H9 (cell line): ENCODE data around the gene SNHG17. TPM values are rescaled to one million over a fixed set of nuclear protein-coding genes. Genes with fewer than 3 reads are reported as not detected.

ENCODE experiments used
- DNase-seq: peaks from one replicate; pipeline ENCODE4 v3.0.0-alpha.2; 2017
- H2AFZ ChIP-seq: one replicate; pipeline ENCODE4 v1.6.1; 2013; ENCODE audit warnings: mild to moderate bottlenecking, low read length, control low read depth, moderate library complexity
- H2AK5ac ChIP-seq: 2 replicates; pipeline ENCODE4 v1.6.1; 2013; ENCODE audit warnings: low read length, control low read depth, mixed read lengths; ENCODE audit not compliant: insufficient read length
- H2BK120ac ChIP-seq: one replicate; pipeline ENCODE4 v1.6.1; 2013; ENCODE audit warnings: low read depth, mild to moderate bottlenecking, low read length, control low read depth, inconsistent platforms; ENCODE audit not compliant: poor library complexity, severe bottlenecking
- H2BK12ac ChIP-seq: 2 replicates; pipeline ENCODE4 v1.6.1; 2013; ENCODE audit warnings: low read length, control low read depth, mixed read lengths, low read depth; ENCODE audit not compliant: insufficient read length
- H2BK15ac ChIP-seq: 2 replicates; pipeline ENCODE4 v1.6.1; 2013; ENCODE audit warnings: low read depth, low read length, control low read depth
- H2BK20ac ChIP-seq: one replicate; pipeline ENCODE4 v1.6.1; 2013; ENCODE audit warnings: low read depth, mild to moderate bottlenecking, low read length, control low read depth, inconsistent platforms; ENCODE audit not compliant: poor library complexity, severe bottlenecking
- H2BK5ac ChIP-seq: 2 replicates; pipeline ENCODE4 v1.6.1; 2013; ENCODE audit warnings: low read length, control low read depth, mixed read lengths; ENCODE audit not compliant: insufficient read length
- H3K14ac ChIP-seq: 2 replicates; pipeline ENCODE4 v1.6.1; 2013; ENCODE audit warnings: low read length, control low read depth; ENCODE audit not compliant: insufficient read depth
- H3K18ac ChIP-seq: 2 replicates; pipeline ENCODE4 v1.6.1; 2013; ENCODE audit warnings: low read depth, mild to moderate bottlenecking, mixed read lengths, low read length, control low read depth; ENCODE audit not compliant: insufficient read length
- H3K23ac ChIP-seq: 2 replicates; pipeline ENCODE4 v1.6.1; 2013; ENCODE audit warnings: low read length, control low read depth, mixed read lengths, low read depth; ENCODE audit not compliant: insufficient read length
- H3K23me2 ChIP-seq: 2 replicates; pipeline ENCODE4 v1.6.1; 2013; ENCODE audit warnings: low read depth, mild to moderate bottlenecking, mixed read lengths, low read length, control low read depth; ENCODE audit not compliant: insufficient read length, poor library complexity, severe bottlenecking
- H3K27ac ChIP-seq: 2 replicates; pipeline ENCODE4 v1.5.1; 2013; ENCODE audit warnings: low read length, control low read depth, mixed read lengths, low read depth; ENCODE audit not compliant: insufficient read length
- H3K27me3 ChIP-seq: 2 replicates; pipeline ENCODE4 v1.6.1; 2013; ENCODE audit warnings: low read length, control low read depth, inconsistent platforms; ENCODE audit not compliant: insufficient read depth
- H3K4ac ChIP-seq: 2 replicates; pipeline ENCODE4 v1.6.1; 2013; ENCODE audit warnings: low read depth, mild to moderate bottlenecking, control low read depth, inconsistent platforms, low read length, moderate library complexity
- H3K4me1 ChIP-seq: 2 replicates; pipeline ENCODE4 v1.6.1; 2013; ENCODE audit warnings: low read length, control low read depth, inconsistent platforms; ENCODE audit not compliant: insufficient read depth
- H3K4me2 ChIP-seq: 2 replicates; pipeline ENCODE4 v1.6.1; 2013; ENCODE audit warnings: low read length, control low read depth, mixed read lengths; ENCODE audit not compliant: insufficient read length, insufficient read depth
- H3K56ac ChIP-seq: 2 replicates; pipeline ENCODE4 v1.6.1; 2013; ENCODE audit warnings: low read depth, mild to moderate bottlenecking, mixed read lengths, low read length, control low read depth; ENCODE audit not compliant: insufficient read length
- H3K79me1 ChIP-seq: 2 replicates; pipeline ENCODE4 v1.6.1; 2013; ENCODE audit warnings: low read depth, mild to moderate bottlenecking, moderate library complexity, low read length, control low read depth, inconsistent platforms; ENCODE audit not compliant: insufficient read depth, poor library complexity, severe bottlenecking
- H3K79me2 ChIP-seq: 2 replicates; pipeline ENCODE4 v1.6.1; 2013; ENCODE audit warnings: low read length, control low read depth, inconsistent platforms; ENCODE audit not compliant: insufficient read depth
- H3K9ac ChIP-seq: 2 replicates; pipeline ENCODE4 v1.6.1; 2013; ENCODE audit warnings: low read length, control low read depth, mixed read lengths; ENCODE audit not compliant: insufficient read length; ENCODE audit errors: extremely low read depth
- H3K9me3 ChIP-seq: one replicate; pipeline ENCODE4 v1.6.1; 2013; ENCODE audit warnings: low read depth, low read length, inconsistent platforms; ENCODE audit not compliant: control insufficient read depth
- H3T11ph ChIP-seq: one replicate; pipeline ENCODE4 v1.6.1; 2013; ENCODE audit warnings: mild to moderate bottlenecking, low read length, control low read depth, inconsistent platforms
- H4K20me1 ChIP-seq: one replicate; pipeline ENCODE4 v1.6.1; 2013; ENCODE audit not compliant: control insufficient read depth, insufficient read length, insufficient read depth
- H4K5ac ChIP-seq: 2 replicates; pipeline ENCODE4 v1.6.1; 2013; ENCODE audit warnings: low read depth, mild to moderate bottlenecking, mixed read lengths, low read length, control low read depth; ENCODE audit not compliant: insufficient read length
- H4K8ac ChIP-seq: replicated peaks from 2 replicates; pipeline ENCODE4 v1.6.1; 2013; ENCODE audit warnings: low read length, control low read depth, mixed read lengths, low read depth; ENCODE audit not compliant: insufficient read length
- H4K91ac ChIP-seq: 2 replicates; pipeline ENCODE4 v1.6.1; 2013; ENCODE audit warnings: low read depth, mild to moderate bottlenecking, moderate library complexity, mixed read lengths, low read length, control low read depth; ENCODE audit not compliant: insufficient read length
- H3K27ac Mint-ChIP-seq, 3 experiments: 2 replicates in 2 of 3; 3 replicates in 1 of 3; pipeline ENCODE4 v1.8.0; 2020 to 2021; ENCODE audit warnings: mixed read lengths in 3 of 3, mild to moderate bottlenecking in 1 of 3, moderate library complexity in 1 of 3
- H3K27me3 Mint-ChIP-seq: 2 replicates; pipeline ENCODE4 v1.8.0; 2021; ENCODE audit warnings: low read depth, mild to moderate bottlenecking, moderate library complexity, mixed read lengths
- H3K36me3 Mint-ChIP-seq, 3 experiments: 2 replicates in 2 of 3; 3 replicates in 1 of 3; pipeline ENCODE4 v1.8.0; 2020 to 2021; ENCODE audit warnings: low read depth in 3 of 3, mixed read lengths in 3 of 3; ENCODE audit not compliant: insufficient read depth in 1 of 3
- H3K4me1 Mint-ChIP-seq, 2 experiments: 2 replicates each; pipeline ENCODE4 v1.8.0; 2020; ENCODE audit warnings: mixed read lengths in 2 of 2
- H3K4me3 Mint-ChIP-seq, 2 experiments: 2 replicates in 1 of 2; 3 replicates in 1 of 2; pipeline ENCODE4 v1.8.0; 2020 to 2021; ENCODE audit warnings: mild to moderate bottlenecking in 2 of 2, mixed read lengths in 2 of 2, moderate library complexity in 1 of 2
- H3K9me3 Mint-ChIP-seq, 2 experiments: 2 replicates in 1 of 2; 3 replicates in 1 of 2; pipeline ENCODE4 v1.8.0; 2020; ENCODE audit warnings: mild to moderate bottlenecking in 2 of 2, mixed read lengths in 2 of 2, moderate library complexity in 1 of 2
- WGBS: extraction: QIAGEN DNeasy Blood & Tissue Kit; methylation state at CpG from one replicate; pipeline ENCODE4 v1.1.7; 2013; ENCODE audit warnings: missing lambda C conversion rate, low lambda C conversion rate, mixed read lengths; ENCODE audit not compliant: insufficient read length; ENCODE audit errors: extremely low coverage; 5-methylcytosine and 5-hydroxymethylcytosine counted together
- total RNA-seq: library from RNA; stranded (reverse); gene quantifications from 2 replicates; pipeline ENCODE4 v1.2.1, GENCODE V29; 2021
- TF ChIP-seq, protein P1 (sequence below): fragments of 200-600 bp; sonication (generic); conservative IDR thresholded peaks from 3 replicates; pipeline ENCODE4 v1.8.0; 2021; ENCODE audit warnings: antibody characterized with exemption, mild to moderate bottlenecking

Gene SNHG17
- total RNA-seq, 1 experiment from 2014 or later: 70.1 TPM

DNA sequence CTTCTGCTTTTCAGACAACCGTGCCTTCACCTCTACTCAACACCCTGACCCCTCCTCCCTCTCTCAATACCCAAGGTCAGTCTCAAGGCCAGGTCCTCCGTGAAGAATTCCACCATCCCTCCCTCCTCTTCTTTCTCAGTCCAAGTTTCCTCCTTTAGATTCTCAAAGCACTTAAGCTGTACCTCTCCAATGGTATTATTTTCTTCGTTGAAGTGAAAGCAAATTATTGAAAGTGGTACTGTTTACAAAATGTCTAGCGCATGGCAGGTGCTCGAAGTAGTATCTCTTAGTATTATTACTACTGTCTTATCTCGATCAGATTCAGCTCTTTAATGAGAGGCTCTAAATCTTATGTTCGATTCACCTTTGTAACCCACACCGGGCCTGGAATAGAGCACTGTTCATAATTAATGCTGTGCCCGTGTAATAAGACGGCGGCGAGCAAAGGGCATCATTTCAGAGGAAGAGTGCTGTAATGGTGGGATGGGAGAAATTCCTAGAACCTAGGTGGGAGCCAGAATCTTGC, 36.9 kb upstream of the SNHG17 start:
- Histone ChIP-seq H4K5ac (no peak overlapping the region), H3K23me2 (peaks cover 6% of the 10 kb centered on the region), H2AK5ac (no peak overlapping the region), H4K20me1 (no peaks in the 10 kb centered on the region), H3K79me2 (peaks cover 19% of the 10 kb centered on the region; the same call in 1 of the 2 replicates), H3K9me3 (no peaks in the 10 kb centered on the region), H2AFZ (no peak overlapping the region), H3K27ac (no peak overlapping the region), H2BK120ac (no peak overlapping the region), H3K4ac (no peak overlapping the region), H3K9ac (peak overlapping the region; percentile 46), H4K91ac (no peak overlapping the region), H2BK20ac (no peak overlapping the region), H3K27me3 (no peaks in the 10 kb centered on the region), H3T11ph (no peak overlapping the region), H2BK15ac (no peak overlapping the region), H2BK12ac (no peak overlapping the region), H3K4me1 (no peaks in the 10 kb centered on the region), H4K8ac (no peak overlapping the region), H3K56ac (no peak overlapping the region), H3K4me2 (peak overlapping the region; percentile 65), H3K18ac (no peak overlapping the region), H3K14ac (no peak overlapping the region), H3K23ac (no peak overlapping the region), H2BK5ac (no peak overlapping the region), H3K79me1 (peaks cover 13% of the 10 kb centered on the region)
- TF ChIP-seq, protein P1, sequence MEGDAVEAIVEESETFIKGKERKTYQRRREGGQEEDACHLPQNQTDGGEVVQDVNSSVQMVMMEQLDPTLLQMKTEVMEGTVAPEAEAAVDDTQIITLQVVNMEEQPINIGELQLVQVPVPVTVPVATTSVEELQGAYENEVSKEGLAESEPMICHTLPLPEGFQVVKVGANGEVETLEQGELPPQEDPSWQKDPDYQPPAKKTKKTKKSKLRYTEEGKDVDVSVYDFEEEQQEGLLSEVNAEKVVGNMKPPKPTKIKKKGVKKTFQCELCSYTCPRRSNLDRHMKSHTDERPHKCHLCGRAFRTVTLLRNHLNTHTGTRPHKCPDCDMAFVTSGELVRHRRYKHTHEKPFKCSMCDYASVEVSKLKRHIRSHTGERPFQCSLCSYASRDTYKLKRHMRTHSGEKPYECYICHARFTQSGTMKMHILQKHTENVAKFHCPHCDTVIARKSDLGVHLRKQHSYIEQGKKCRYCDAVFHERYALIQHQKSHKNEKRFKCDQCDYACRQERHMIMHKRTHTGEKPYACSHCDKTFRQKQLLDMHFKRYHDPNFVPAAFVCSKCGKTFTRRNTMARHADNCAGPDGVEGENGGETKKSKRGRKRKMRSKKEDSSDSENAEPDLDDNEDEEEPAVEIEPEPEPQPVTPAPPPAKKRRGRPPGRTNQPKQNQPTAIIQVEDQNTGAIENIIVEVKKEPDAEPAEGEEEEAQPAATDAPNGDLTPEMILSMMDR: no peak
- Mint-ChIP-seq H3K4me1 (peaks cover 19 to 21% of the 10 kb centered on the region in 2 experiments), H3K27ac (peak overlapping the region; percentile 59 to 98 (median 93)), H3K27me3 (peaks cover 3% of the 10 kb centered on the region; the same call in 1 of the 2 replicates), H3K36me3 (peaks cover 0 to 9% (median 0%) of the 10 kb centered on the region in 3 experiments; a peak in 2 of 7 replicates), H3K4me3 (peak overlapping the region; percentile 93 to 95), H3K9me3 (no peaks in the 10 kb centered on the region)
- DNase-seq: no peak
- WGBS: no CpG with 5 or more reads among the region's 12 CpGs
